Ishikawa (cell line): Measurements from ENCODE around the gene UNC5C.

ENCODE experiments used
- CEBPB ChIP-seq: IDR thresholded peaks from 2 replicates; pipeline ENCODE4 v1.6.1; 2012
- CREB1 ChIP-seq: IDR thresholded peaks from 2 replicates; pipeline ENCODE4 v1.6.1; 2012; ENCODE audit warnings: low read depth
- EGR1 ChIP-seq: IDR thresholded peaks from 2 replicates; pipeline ENCODE4 v1.6.1; 2012
- EP300 ChIP-seq: IDR thresholded peaks from 2 replicates; pipeline ENCODE4 v1.6.1; 2012; ENCODE audit warnings: borderline replicate concordance
- FOXM1 ChIP-seq: IDR thresholded peaks from 2 replicates; pipeline ENCODE4 v1.6.1; 2012; ENCODE audit warnings: low read depth, borderline replicate concordance
- MAX ChIP-seq: IDR thresholded peaks from 2 replicates; pipeline ENCODE4 v1.6.1; 2012
- NFIC ChIP-seq: IDR thresholded peaks from 2 replicates; pipeline ENCODE4 v1.6.1; 2012
- RAD21 ChIP-seq: IDR thresholded peaks from 2 replicates; pipeline ENCODE4 v1.6.1; 2012; ENCODE audit warnings: low read depth
- TAF1 ChIP-seq: IDR thresholded peaks from 2 replicates; pipeline ENCODE4 v1.6.1; 2012; ENCODE audit warnings: low read depth, mild to moderate bottlenecking
- TCF12 ChIP-seq: IDR thresholded peaks from 2 replicates; pipeline ENCODE4 v1.6.1; 2012; ENCODE audit warnings: low read depth
- TEAD4 ChIP-seq: IDR thresholded peaks from 2 replicates; pipeline ENCODE4 v1.6.1; 2012
- USF1 ChIP-seq: IDR thresholded peaks from 2 replicates; pipeline ENCODE4 v1.6.1; 2012
- YY1 ChIP-seq: IDR thresholded peaks from 2 replicates; pipeline ENCODE4 v1.6.1; 2012; ENCODE audit warnings: low read depth
- ZBTB7A ChIP-seq: IDR thresholded peaks from 2 replicates; pipeline ENCODE4 v1.6.1; 2012; ENCODE audit warnings: low read depth
- TF ChIP-seq, protein P1 (sequence below): IDR thresholded peaks from 2 replicates; pipeline ENCODE4 v1.6.1; 2012; ENCODE audit warnings: low read depth, mild to moderate bottlenecking

UNC5C gene

GRCh38 chr4:95255396-95256107, 293.2 kb downstream of the UNC5C start:
- TF ChIP-seq CREB1 (no peak), TEAD4 (no peak), ZBTB7A (no peak), TAF1 (no peak), CEBPB (no peak), RAD21 (no peak), TCF12 (no peak), EP300 (no peak), YY1 (no peak), USF1 (no peak), EGR1 (no peak), NFIC (no peak)

DNA sequence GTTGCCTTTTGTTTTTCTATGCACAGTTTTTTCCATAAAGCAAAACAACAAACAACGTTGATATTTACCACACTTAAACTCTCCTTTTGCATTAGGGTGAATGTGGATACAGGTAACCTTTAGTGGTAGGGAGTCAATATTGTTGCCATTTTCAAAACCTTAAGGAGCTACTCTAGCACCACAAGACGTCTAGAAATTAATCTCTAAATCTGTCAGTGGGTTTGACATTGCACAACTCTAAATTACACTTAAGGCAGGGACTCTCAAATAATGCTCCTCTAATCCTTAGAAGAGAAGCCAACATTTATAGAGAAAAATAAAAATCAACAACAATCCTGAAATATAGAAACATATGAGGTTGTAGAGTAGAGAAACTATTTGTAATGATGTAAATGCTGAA, 297.2 kb downstream of the UNC5C start:
- TF ChIP-seq YY1 (no peak), CEBPB (peak; percentile 77)

DNA sequence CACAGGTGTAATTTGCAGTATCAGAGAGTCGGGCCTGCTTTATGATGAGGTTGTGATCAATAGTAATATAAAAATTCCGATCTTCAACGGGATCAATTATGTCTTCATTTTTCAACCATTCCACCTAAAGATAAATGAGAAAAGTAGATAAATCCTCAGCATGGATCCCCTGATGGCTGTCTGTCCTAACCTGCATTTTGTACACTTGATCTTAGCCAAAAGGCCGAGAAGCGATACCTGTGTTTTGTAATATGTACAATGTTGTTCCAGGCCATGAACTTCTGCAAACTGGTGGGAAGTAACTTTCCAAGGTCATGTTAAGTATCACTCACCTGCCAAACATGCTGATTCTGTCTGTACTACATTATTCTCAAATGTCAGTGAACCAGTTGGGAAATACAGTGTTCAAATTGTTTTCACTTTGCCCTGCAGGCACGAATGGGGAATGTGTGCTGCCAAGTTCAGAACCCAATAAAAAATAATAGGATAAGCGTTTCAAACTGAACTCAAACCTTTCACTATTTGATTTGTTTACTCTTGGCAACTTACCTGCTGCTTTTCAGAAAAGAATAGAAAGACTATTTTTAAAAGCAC, 298.1 kb downstream of the UNC5C start:
- TF ChIP-seq CEBPB (peak; percentile 72), NFIC (peak; percentile 52), TEAD4 (0 out of 2 replicates have a peak, but pooled peaks have one; percentile 31), RAD21 (no peak), TCF12 (0 out of 2 replicates have a peak, but pooled peaks have one; percentile 59), EP300 (peak; percentile 36; the same call in 1 of the 2 replicates)

GRCh38 chr4:95249426-95250021, 299.2 kb downstream of the UNC5C start:
- no peak for TF ChIP-seq TAF1
- TF ChIP-seq YY1 = no peak
- no peak for TF ChIP-seq EGR1
- TF ChIP-seq USF1 = no peak
- TF ChIP-seq TEAD4 = no peak
- TF ChIP-seq TCF12 = no peak
- no peak for TF ChIP-seq CREB1
- TF ChIP-seq FOXM1 = no peak
- no peak for TF ChIP-seq EP300
- TF ChIP-seq NFIC = no peak
- no peak for TF ChIP-seq MAX
- no peak for TF ChIP-seq ZBTB7A
- TF ChIP-seq, protein P1, sequence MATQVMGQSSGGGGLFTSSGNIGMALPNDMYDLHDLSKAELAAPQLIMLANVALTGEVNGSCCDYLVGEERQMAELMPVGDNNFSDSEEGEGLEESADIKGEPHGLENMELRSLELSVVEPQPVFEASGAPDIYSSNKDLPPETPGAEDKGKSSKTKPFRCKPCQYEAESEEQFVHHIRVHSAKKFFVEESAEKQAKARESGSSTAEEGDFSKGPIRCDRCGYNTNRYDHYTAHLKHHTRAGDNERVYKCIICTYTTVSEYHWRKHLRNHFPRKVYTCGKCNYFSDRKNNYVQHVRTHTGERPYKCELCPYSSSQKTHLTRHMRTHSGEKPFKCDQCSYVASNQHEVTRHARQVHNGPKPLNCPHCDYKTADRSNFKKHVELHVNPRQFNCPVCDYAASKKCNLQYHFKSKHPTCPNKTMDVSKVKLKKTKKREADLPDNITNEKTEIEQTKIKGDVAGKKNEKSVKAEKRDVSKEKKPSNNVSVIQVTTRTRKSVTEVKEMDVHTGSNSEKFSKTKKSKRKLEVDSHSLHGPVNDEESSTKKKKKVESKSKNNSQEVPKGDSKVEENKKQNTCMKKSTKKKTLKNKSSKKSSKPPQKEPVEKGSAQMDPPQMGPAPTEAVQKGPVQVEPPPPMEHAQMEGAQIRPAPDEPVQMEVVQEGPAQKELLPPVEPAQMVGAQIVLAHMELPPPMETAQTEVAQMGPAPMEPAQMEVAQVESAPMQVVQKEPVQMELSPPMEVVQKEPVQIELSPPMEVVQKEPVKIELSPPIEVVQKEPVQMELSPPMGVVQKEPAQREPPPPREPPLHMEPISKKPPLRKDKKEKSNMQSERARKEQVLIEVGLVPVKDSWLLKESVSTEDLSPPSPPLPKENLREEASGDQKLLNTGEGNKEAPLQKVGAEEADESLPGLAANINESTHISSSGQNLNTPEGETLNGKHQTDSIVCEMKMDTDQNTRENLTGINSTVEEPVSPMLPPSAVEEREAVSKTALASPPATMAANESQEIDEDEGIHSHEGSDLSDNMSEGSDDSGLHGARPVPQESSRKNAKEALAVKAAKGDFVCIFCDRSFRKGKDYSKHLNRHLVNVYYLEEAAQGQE = no peak
- no peak for TF ChIP-seq CEBPB
- TF ChIP-seq RAD21 = no peak

DNA sequence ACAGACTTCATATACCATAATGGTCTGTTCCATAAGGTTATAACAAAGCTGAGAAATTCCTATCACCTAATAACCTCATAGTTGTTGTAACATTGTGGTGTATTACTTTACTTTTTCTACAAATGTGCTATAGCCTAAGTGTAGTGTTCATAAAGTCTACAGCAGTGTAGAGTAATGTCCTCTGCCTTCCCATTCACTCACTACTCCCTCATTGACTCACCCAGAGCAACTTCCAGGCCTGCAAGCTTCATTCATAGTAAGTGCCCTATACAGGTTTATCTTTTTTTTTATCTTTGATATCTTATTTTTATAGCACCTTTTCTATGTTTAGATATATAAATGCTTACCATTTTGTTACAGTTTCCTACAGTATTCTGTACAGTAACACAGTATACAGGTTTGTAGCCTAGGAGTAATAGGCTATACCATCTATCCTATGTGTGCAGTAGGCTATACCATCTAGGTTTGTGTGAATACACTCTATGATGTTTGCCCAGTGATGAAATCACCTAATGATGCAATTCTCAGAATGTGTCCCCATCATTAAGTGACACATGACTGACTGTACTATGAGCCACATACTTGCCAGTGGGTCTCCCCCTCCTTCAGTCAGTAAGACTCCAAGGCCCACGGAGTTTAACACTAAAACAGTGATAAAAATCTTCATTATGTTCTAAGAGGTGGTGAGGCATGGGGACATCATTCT, 299.9 kb downstream of the UNC5C start:
- TF ChIP-seq, protein P1 = no peak
- no peak for TF ChIP-seq TAF1
- no peak for TF ChIP-seq RAD21
- no peak for TF ChIP-seq USF1
- TF ChIP-seq CEBPB = 0 out of 2 replicates have a peak, but pooled peaks have one; percentile 7
- no peak for TF ChIP-seq TCF12
